ENCODE data around the gene CORO6. TPM values are rescaled to one million over a fixed set of nuclear protein-coding genes. Genes with fewer than 3 reads are reported as not detected.

CORO6 gene
- total and polyA plus RNA-seq, 4 donors = 0.23 to 3.0 (median 0.59) TPM

- 95% methylated on average over 6 of the region's 6 CpGs for WGBS
- no peaks in the 10 kb centered on the region for H3K36me3 ChIP-seq (ENCODE audit: control insufficient read depth in 4 of 4, insufficient read depth in 3 of 4, low read depth in 1 of 4, low read length in 3 of 4)
- no peak for TF ChIP-seq TAF1 (conservative IDR thresholded peaks at IDR 0.05)
- no peak for TF ChIP-seq RXRA (IDR thresholded peaks at IDR 0.05)
- no peak for TF ChIP-seq ATF3 (IDR thresholded peaks at IDR 0.05)
- TF ChIP-seq HNF4A (conservative IDR thresholded peaks at IDR 0.05) = no peak
- TF ChIP-seq GABPA (IDR thresholded peaks at IDR 0.05 in 1 of 2, conservative IDR thresholded peaks at IDR 0.05 in 1 of 2) = no peak
- no peak for TF ChIP-seq YY1 (IDR thresholded peaks at IDR 0.05)
- TF ChIP-seq HNF4G (IDR thresholded peaks at IDR 0.05) = no peak
- TF ChIP-seq REST (IDR thresholded peaks at IDR 0.05) = no peak
- TF ChIP-seq SP1 (IDR thresholded peaks at IDR 0.05) = no peak
- TF ChIP-seq JUND (IDR thresholded peaks at IDR 0.05) = no peak
- TF ChIP-seq, protein P1, sequence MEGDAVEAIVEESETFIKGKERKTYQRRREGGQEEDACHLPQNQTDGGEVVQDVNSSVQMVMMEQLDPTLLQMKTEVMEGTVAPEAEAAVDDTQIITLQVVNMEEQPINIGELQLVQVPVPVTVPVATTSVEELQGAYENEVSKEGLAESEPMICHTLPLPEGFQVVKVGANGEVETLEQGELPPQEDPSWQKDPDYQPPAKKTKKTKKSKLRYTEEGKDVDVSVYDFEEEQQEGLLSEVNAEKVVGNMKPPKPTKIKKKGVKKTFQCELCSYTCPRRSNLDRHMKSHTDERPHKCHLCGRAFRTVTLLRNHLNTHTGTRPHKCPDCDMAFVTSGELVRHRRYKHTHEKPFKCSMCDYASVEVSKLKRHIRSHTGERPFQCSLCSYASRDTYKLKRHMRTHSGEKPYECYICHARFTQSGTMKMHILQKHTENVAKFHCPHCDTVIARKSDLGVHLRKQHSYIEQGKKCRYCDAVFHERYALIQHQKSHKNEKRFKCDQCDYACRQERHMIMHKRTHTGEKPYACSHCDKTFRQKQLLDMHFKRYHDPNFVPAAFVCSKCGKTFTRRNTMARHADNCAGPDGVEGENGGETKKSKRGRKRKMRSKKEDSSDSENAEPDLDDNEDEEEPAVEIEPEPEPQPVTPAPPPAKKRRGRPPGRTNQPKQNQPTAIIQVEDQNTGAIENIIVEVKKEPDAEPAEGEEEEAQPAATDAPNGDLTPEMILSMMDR (IDR thresholded peaks at IDR 0.05; ENCODE audit: low read depth, low read length, missing input control) = no peak
- no peak for TF ChIP-seq RAD21 (IDR thresholded peaks at IDR 0.05)
- H3K9me3 ChIP-seq (ENCODE audit: control insufficient read depth in 4 of 4, low read length in 3 of 4) = no peaks in the 10 kb centered on the region
- no peaks in the 10 kb centered on the region for H3K27me3 ChIP-seq (ENCODE audit: control insufficient read depth in 4 of 4, insufficient read depth in 4 of 4, low read length in 3 of 4)
- no peak for DNase-seq (ENCODE audit: low spot score)
- no peaks in the 10 kb centered on the region for H3K4me1 ChIP-seq (ENCODE audit: control insufficient read depth in 4 of 4, insufficient read depth in 4 of 4, low read length in 3 of 4)
- no peak overlapping the region for H3K9ac ChIP-seq (ENCODE audit: low read depth in 1 of 2, low read length in 2 of 2)
- no peak overlapping the region for H3K4me3 ChIP-seq (ENCODE audit: low read depth in 1 of 3, low read length in 3 of 3)
- no peak overlapping the region for H3K27ac ChIP-seq (ENCODE audit: low read depth in 1 of 2, low read length in 2 of 2)
These were observed 19.5 kb downstream of the CORO6 start for GRCh38 chr17:29603109-29603674.

DNA sequence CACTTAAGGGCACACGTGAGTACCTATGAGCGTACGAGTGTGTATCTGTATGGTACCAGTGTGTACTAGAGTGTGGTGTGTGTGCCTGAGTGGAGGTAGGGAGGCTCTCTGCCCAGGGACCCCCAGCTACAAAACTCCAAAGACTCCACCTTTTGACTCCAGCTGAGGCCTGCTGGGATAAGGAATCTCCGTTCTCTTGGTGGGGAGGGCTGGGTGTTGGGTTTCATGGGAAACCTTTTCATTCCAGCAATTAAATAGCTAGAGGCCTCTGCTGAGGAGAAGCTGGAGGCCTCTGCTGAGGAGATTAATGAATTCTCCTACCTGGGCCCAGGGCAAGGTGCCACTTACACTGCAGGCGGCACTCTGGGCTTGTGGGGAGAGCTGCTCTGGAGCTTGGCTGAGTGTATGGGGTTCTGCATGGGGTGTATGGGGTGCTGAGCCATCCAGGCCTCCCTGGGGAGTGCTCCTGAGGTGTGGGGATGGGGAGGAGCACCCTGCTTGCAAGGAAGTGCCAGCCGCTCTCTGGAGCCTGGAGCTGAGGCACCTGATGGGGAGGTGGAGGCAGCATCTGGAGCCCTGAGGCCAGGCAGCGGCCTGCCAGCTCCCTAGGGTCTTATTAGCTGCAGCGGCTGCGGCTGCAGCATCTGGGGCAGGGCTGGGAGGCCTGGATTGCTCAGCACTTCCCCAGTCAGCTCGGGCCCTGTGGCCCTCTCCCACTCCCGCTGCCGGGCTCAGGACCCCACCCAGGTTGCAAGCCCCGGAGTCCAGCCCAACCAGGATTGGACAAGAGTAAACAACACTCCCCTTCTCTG lies 25.1 kb downstream of the CORO6 start:
- no peak overlapping the region for H3K9ac ChIP-seq (ENCODE audit: low read depth in 1 of 2, low read length in 2 of 2)
- no peaks in the 10 kb centered on the region for H3K36me3 ChIP-seq (ENCODE audit: control insufficient read depth in 4 of 4, insufficient read depth in 3 of 4, low read depth in 1 of 4, low read length in 3 of 4)
- DNase-seq (ENCODE audit: low spot score) = no peak
- peaks cover 2 to 12% (median 7%) of the 10 kb centered on the region in 4 donors for H3K4me1 ChIP-seq (ENCODE audit: control insufficient read depth in 4 of 4, insufficient read depth in 4 of 4, low read length in 3 of 4)
- no peak overlapping the region for H3K4me3 ChIP-seq (ENCODE audit: low read depth in 1 of 3, low read length in 3 of 3)
- no peak overlapping the region for H3K27ac ChIP-seq (ENCODE audit: low read depth in 1 of 2, low read length in 2 of 2)
- TF ChIP-seq REST (IDR thresholded peaks at IDR 0.05) (no peak), GABPA (IDR thresholded peaks at IDR 0.05 in 1 of 2, conservative IDR thresholded peaks at IDR 0.05 in 1 of 2) (no peak)
- H3K27me3 ChIP-seq (ENCODE audit: control insufficient read depth in 4 of 4, insufficient read depth in 4 of 4, low read length in 3 of 4) = no peaks in the 10 kb centered on the region
- H3K9me3 ChIP-seq (ENCODE audit: control insufficient read depth in 4 of 4, low read length in 3 of 4) = no peaks in the 10 kb centered on the region
- 87% methylated on average over 13 of the region's 13 CpGs for WGBS
